Keratinocyte (primary cell): ENCODE results near the gene TOMM22.

ENCODE experiments used
- CTCF ChIP-seq, 3 experiments: IDR thresholded peaks in 1 of 3; conservative IDR thresholded peaks in 1 of 3; optimal IDR thresholded peaks in 1 of 3; 2 replicates in 2 of 3; 3 replicates in 1 of 3; pipeline versions ENCODE3 to v1.5.1; 2011; ENCODE audit warnings: low read length in 3 of 3, mild to moderate bottlenecking in 3 of 3, moderate library complexity in 2 of 3, control low read depth in 1 of 3, inconsistent platforms in 1 of 3; ENCODE audit not compliant: insufficient read depth in 2 of 3; ENCODE audit errors: extremely low read depth in 1 of 3
- EZH2 ChIP-seq: IDR thresholded peaks from one replicate; pipeline ENCODE4 v1.6.1; 2012; ENCODE audit warnings: inconsistent platforms, mild to moderate bottlenecking, low read length, moderate library complexity

- TF ChIP-seq CTCF (optimal IDR thresholded peaks at IDR 0.05 in 1 of 3, IDR thresholded peaks at IDR 0.05 in 1 of 3, conservative IDR thresholded peaks at IDR 0.05 in 1 of 3; ENCODE audit: extremely low read depth in 1 of 3, insufficient read depth in 2 of 3, low read length in 3 of 3): peak; percentile 56 to 69 (median 64)
- TF ChIP-seq EZH2: no peak
These were observed 43.3 kb downstream of the TOMM22 start for GRCh38 chr22:38724926-38725571.
